Measurements from ENCODE around the gene VTI1A. TPM values are rescaled to one million over a fixed set of nuclear protein-coding genes. Genes with fewer than 3 reads are reported as not detected.

VTI1A gene
- total and polyA plus RNA-seq, 2 of the 8 experiments (the other 6 are each of a cell fraction or from before 2014, with no cell fraction given) = 6.0 to 20.0 TPM

- no peak for TF ChIP-seq SAP30 (IDR thresholded peaks at IDR 0.05; ENCODE audit: insufficient read depth, insufficient replicate concordance, low read length)
- TF ChIP-seq KDM4A (IDR thresholded peaks at IDR 0.05; ENCODE audit: low read depth, low read length, severe bottlenecking) = no peak
Measured at GRCh38 chr10:112790921-112791320, 343.9 kb downstream of the VTI1A start (continued).
